ENCODE results near the gene PARD6G.
"Not testable (repeated sequence)": the region's sequence is repeated elsewhere in the genome, so short reads cannot be mapped to it uniquely, and the experiment has no call there.

Gene PARD6G, protein sequence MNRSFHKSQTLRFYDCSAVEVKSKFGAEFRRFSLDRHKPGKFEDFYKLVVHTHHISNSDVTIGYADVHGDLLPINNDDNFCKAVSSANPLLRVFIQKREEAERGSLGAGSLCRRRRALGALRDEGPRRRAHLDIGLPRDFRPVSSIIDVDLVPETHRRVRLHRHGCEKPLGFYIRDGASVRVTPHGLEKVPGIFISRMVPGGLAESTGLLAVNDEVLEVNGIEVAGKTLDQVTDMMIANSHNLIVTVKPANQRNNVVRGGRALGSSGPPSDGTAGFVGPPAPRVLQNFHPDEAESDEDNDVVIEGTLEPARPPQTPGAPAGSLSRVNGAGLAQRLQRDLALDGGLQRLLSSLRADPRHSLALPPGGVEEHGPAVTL

DNA sequence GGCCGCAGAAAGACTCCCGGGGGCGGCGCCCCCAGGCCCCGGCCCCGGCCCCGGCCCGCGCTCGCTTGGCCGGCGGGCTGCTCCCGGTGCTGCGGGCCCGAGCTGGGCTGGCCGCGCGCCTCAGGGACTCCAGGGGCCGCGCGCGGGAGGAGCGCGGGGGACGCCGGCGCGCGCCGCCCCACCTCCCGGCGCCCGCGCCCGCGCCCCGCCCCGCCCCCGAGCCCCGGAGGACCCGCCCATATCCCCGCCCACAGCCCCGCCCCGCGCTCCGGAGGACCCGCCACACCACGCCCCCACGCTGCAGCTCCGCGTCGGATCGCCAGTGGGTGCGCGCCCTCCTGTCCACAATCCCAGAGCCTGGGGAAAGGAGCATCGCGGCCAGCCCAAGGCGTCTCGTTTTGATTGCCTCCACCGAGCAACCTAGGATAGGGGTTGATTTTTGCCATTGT, at the start of gene PARD6G:
PARD6G (minus strand) TSS at position 122 of the 449 bp plus-strand sequence. CDS start 166 bp downstream, outside the sequence.
- DNase-seq, result no peak

DNA sequence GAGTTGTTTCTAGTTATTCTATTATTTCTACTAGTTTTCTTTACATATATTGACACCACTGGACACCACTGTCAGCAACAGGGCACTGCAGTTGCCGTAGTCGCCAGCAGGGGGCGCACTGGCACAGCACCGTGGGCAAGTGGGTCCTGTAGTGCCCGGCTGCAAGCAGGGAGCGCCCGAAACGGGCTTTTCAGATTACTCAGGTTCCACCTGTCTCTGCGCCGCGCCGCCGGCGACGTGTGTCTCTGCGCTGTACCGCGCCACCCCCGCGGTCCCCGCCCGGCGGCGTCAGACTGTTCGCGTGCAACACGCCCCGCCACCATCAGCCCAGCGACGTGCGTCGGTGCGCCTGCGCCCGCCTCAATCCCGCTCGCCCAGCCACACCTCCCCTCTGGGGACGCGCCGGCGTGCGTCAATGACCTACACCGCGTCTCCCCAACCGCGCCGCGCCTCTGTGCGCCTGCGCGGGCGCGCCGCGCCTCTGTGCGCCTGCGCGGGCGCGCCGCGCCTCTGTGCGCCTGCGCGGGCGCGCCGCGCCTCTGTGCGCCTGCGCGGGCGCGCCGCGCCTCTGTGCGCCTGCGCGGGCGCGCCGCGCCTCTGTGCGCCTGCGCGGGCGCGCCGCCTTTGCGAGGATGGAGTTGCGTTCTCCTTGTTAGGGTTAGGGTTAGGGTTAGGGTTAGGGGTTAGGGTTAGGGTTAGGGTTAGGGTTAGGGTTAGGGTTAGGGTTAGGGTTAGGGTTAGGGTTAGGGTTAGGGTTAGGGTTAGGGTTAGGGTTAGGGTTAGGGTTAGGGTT, 15.1 kb upstream of the PARD6G start:
- not testable (repeated sequence) for DNase-seq

DNA sequence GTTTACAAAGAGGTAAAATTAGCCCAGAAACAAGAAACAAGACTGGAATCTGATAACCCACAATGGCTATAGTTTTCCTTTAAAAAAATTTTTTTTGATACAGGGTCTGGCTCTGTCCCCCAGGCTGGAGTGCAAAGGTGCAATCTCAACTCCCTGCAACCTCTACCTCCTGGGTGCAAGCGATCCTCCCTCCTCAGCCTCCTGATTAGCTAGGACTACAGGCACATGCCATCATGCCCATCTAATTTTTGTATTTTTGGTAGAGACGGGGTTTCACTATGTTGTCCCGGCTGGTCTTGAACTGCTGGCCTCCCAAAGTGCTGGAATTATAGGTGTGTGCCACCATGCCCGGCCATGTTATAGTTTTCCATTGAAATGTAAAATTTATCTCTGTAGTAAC, 12.3 kb upstream of the PARD6G start:
- DNase-seq, result no peak

DNA sequence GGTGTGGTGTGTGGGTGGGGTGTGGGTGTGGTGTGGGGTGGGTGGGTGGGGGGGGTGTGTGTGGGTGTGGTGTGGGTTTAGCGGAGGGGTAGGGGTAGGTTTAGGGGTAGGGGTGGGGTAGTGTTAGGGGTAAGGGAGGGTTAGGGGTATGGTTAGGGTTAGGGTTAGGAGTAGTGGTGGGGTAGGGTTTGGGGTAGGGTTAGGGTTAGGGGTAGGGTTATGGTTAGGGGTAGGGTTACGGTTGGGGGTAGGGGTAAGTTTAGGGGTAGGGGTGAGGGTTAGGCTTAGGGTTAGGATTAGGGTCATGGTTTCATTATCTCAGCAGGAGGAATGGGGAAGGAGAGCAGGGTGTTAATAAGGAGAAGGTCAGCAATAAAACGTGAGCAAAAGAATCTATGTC, 11.3 kb upstream of the PARD6G start:
- DNase-seq, result no peak

DNA sequence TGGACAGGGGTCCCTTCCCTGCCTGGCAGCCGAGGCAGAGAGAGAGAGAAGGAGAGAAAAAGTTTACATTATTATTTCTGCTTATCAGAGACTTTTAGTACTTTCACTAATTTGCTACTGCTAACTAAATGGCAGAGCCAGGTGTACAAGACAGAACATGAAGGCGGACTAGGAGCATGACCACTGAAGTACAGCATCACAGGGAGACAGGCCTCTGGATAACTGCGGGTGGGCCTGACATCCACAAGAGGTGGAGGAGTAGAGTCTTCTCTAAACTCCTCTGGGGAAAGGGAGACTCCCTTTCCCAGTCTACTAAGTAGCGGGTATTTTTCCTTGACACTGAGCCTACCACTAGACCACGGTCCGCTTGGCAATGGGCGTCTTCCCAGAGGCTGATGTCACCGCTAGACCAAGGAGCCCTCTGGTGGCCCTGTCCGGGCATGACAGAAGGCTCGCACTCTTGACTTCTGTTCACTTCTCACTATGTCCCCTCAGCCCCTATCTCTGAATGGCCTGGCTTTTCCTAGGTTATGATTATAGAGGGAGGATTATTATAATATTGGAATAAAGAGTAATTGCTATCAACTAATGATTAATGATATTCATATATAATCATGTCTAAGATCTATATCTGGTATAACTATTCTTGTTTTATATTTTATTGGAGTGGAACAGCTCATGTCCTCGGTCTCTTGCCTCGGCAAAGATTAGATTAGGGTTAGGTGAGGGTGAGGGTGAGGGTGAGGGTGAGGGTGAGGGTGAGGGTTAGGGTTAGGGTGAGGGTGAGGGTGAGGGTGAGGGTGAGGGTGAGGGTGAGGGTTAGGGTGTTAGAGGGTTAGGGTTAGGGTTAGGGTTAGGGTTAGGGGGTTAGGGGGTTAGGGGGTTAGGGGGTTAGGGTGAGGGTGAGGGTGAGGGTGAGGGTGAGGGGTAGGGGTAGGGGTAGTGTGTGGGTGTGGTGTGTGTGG, 10.5 kb upstream of the PARD6G start:
- not testable (repeated sequence) for DNase-seq

DNA sequence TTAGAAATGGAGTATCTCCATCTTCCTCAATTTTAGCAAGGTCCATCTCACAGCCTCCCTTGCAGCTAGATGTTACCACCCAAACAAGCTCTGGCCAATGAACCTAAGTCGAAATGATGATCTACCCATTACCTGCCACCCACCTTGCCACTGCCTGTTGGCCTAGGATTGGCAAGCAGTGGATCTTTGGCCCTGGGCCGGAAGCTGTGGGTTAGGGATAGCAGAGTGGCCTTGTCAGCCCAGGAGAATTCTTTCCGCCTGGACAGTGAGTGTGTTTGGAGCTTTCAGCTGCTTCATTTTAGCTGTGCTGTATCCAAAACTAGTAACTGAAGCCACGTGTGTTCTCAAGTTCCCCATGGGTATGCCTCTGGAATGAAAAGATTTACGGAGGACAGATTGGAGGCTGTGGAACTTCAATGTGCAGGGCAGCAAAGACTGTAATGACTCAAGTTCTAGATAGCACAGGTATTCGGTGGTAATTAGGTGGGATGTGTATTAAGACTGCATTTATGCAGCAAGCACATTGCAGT, 7.7 kb upstream of the PARD6G start:
- no peak for DNase-seq

DNA sequence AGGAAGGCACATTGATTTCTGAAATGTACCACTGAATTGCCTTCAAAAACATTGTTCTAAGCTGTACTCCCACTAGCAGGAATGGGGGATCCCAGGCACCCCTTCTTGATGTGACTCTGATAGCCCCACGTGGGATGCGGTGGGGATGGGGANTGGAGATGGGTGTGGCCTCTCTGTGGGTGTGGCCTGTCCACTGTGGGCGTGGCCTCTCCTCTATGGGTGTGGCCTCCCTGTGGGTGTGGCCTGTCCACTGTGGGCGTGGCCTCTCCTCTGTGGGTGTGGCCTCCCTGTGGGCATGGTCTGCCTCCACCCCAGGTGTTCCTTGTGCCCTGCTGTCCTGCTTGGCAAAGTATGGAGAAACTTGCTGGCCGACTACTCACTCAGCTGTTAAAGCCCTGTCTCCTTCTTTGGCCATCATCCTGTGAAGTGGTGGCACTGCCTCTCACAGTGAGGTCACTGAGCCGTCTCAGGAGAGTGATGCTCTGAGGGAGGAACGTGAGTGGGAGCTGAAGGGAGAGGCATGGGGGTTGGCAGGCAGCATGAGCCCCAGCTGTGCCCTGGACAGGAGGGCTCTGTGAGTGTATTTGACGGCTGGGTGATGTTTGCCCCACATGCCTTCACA, 6.7 kb upstream of the PARD6G start:
- no peak for DNase-seq

DNA sequence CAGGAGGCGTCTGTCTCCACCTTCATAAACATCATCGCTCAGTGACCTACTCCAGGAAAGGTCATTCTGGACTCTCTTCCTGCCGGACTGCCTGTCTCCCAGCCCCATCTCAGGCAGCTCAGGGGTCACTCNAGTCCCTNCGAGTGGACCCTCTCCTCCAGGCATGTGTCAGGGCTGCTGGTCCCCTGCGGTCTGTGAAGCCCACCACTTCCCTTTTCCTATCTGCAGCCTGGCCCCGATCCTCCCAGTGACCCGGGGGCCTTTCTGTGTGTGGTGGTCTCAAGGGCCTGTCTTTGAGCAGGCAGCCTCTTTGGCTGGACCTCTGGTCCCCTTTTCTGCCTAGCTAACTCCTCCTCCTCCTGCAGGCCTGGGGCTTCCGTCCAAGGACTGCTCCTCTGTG, 5.9 kb upstream of the PARD6G start:
- no peak for DNase-seq

DNA sequence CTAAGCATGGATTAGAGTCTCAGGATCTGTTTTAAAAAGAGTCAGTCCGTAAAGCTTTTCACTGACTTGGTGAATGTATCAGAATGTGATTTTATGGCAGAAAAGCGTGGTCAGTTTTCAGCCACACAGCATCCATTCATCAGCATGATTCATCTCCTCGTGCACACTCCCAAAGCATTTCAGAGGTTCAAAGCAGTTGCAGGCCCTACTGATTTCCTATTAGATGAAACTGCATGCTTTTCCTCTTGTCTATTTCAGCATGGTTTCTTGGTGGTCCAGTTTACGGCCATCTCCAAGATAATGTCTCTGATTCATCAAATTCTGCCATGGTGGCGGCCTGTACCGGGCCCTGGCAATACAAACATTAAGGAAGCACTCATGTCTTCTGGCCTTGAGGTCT, 4.8 kb upstream of the PARD6G start:
- DNase-seq, result no peak

DNA sequence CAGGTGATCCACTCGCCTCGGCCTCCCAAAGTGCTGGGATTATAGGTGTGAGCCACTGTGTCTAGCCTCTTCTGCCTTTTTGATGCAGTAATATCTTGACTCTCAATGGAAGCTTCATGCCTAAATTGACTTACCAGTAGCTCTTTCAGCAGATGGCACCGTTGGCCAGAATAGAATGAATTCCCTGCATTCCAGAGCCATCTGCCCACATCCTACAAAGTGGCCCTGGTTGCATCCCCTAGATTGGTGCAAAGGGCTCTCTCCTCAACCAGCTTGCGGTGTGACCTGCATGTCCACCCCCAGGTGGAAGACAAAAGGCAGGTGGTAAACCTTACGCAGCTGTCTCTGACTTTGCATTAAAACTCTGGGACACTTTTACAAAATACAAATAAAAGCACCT, 4.4 kb upstream of the PARD6G start:
- no peak for DNase-seq

DNA sequence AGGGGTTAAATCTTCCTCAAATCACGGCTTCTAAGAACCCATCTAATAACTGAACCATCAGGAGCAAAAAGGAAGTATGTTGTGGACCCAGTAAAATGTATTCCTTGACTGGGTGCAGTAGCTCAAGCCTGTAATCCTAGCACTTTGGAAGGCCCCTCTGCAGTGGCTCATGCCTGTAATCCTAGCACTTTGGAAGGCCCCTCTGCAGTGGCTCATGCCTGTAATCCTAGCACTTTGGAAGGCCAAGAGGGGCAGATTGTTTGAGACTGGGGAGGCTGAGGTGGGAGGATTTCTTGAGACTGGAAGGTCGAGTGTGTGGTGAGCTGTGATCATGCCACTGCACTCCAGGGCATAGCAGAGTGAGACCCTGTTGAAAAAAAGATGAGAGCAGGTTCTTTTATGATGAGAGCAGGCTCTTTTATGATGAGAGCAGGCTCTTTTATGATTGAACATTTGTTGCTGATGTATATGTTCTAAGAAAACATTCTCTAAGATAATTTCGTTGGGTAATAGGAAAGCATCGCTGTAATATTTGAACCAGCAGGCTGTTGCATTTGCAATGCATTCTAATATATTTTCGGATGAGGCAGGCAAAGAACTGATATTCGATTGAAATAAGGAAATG, 3.5 kb upstream of the PARD6G start:
- DNase-seq, result no peak

DNA sequence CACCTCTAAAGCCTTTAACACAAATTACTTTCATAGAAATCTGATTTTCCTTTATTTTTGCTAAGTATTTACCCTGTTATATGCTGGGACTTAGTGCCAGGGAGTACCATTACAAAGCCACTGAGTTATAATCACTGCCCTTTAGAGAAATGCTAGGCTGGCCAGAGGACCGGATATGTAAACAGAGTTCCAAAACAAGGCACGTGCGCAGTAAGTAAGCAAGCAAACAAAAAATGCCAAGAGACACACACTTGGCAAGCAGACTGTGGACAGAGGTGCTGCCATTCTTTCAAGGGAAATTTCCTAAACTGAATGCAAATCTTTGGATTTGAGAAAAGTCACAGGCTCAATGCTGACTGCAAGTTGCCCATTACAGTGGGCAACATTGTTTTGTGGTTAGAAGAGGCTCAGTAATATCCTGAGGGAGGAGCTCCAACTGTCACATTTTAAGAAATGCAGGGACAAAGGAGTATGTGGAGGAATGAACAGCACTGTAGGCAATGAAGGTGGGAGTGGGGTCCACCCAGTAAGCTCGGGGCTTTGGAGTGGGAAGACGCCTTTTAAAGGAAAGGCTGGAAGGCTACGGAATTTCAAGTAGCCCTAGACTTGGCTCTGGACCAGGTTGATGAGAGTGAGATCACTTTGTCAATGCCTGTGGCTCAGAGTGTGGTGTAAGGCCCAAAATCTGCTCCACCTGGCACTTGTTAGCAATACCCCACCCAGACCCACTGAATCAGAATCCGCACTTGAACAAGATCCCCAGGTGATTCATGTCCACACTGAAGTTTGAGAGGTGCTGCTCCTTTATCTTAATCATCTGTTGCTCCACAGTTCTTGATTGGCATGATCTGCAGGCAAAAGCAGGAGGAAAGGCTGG, 2.1 kb upstream of the PARD6G start:
- no peak for DNase-seq

DNA sequence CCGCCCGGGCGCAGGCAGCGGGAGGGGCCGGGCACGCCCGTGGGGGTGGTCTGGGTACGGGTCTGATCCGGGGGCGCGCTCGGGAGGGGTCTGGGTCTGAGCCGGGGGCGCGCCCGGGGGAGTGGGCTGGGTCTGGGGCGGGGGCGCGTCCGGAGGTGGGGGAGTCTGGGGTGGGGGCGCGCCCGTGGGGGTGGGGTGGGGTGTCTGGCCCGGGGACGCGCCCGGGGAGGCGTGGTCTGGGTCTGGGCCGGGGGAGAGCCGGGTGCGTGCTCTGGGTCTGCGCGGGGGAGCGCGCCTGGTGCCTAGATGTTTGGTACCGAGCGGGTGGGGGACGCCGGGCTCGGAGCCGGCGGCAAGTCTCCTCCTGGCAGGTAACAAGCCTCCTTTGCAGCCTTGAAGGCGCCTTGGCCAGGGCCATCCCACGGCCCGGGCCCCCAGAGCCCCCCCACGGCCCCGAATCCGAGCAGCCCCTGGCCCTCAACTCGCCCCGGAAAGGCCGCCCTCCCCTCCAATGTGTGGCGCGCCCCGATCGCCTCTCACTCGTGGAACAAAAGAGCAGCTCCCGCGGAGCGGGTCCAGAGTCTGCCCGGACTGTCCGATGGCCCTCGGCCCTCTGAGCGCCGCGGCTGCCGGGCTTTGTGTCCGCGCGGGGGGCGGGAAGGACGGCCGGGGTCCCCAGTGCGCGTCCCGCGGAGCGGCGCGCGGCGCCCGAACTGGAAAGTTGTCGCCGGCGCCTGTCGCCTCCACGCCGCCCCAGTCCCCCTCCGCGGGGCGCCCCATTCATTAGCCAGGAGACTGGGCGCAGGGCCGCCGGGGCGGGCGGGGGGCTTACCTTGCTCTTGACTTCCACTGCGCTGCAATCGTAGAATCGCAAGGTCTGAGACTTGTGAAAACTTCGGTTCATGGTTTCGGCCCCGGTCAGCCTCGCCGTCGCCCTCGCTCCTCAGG, 595 bp downstream of the PARD6G start:
- no peak for DNase-seq

DNA sequence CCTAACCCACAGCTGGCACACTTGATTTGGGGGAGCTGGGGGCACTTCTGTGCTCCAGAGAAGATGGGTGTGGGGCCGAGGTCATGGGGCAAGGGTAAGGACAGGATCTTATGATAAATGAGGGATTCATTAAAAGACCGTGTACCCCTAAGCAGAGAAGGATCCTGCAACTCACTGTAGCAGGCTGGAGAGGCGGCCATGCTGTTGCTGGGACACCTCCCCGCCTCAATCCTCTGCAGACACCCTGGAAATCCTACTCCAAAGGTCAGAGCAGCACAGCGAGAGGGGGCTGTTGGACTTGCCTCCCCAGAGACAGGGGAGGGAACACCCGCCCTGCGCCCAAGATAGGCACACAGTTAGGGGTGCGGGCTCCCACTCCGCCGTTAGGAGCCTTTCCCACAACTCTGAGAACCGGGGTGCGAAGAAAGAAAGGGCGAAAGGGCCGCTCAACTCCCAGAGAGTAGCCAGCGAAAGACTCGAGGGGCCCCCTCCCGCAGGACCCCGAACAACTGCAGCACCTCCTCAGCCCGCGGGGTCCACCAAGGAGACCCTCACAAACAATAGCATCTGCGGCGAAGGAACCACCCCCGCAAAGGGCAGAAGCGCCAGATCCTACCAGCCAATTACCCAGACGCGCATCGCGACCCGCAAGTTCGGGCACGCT, 1.4 kb downstream of the PARD6G start:
- no peak for DNase-seq

DNA sequence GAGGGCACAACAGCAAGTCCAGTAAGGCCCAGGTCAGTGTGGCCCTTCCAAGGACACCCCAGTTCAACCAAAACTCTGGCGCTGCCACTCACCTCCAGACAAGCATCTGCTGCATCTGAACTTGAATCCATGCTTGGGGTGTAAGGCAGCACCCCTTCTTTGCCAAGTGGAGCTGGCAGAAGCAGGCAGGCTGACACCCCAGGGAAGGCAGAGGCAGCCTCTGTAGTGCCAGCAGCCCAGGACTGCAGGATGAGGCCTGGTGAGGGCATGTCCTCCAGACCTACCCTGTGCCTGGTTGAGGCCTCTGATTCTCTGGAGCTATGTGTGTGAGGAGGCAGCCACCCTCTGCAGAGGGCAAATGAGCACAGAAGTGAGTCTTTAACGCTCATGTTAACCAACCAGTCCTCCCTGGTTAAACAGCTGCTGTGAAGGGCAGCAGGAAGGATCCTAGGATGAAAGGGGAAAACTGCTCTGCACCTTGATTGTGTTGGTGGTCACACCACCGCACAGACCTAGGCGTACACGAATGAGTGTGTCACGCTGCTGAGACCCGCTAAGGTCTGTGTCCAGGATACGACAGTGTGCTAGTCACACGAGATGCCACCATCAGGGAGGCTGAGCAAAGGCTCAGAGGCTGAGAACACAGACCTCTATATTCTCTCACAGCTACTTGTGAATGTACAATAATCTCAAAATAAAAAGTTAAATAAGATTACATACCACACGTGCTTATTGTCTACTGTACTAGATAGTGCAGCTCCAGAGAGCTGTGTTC, 2.2 kb downstream of the PARD6G start:
- DNase-seq, result no peak

DNA sequence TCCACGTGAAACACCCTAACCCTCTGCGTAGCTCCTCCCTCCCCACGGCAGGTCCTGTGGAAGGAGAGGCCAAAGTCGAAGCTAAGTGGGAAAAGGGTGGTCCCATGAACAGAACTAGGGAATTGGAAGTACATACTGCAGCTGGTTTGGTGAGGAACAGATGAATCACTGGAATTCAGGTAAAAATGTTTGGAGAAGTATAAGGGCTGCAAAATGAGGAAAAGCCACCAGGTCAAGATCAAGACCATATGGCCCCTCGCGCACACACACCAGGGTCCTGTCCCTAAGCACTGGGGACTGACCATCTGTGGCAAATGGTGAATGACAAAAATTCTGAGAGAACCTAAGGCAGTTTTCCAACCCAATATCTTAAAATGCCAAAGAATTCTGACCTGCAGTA, 3.1 kb downstream of the PARD6G start:
- no peak for DNase-seq

DNA sequence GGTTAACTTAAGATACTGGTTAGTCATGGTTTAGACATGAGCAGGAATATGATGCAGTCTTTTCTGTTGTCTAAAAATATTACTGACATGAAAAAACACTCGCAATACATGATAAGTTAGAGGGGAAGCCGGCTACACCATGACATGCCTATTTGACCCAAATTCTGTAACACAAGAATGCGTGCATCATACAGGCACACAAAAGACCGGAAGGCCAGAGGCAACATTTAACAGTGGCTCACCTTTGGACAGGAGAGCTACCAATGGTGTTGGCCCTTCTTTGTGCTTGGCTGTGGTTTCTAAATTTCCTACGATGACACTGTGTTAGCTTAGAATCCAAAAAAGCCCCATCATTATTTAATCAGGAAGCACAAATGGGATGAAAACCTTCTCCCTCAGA, 4.1 kb downstream of the PARD6G start:
- DNase-seq, result no peak
